Suprapubic skin (tissue), 4 donors: ENCODE data around the gene CEPT1. TPM values are rescaled to one million over a fixed set of nuclear protein-coding genes. Genes with fewer than 3 reads are reported as not detected.

Experiments
- DNase-seq, 2 donors: peaks; one replicate each; pipeline ENCODE4 v3.0.0-alpha.2; 2019; ENCODE audit warnings: low spot score in 2 of 2
- H3K27ac ChIP-seq: fragments of 200-600 bp; sonication (generic); one replicate; pipeline ENCODE4 v1.5.1; 2019
- H3K27me3 ChIP-seq: fragments of 200-600 bp; sonication (generic); one replicate; pipeline ENCODE4 v1.5.1; 2019
- H3K36me3 ChIP-seq: fragments of 200-600 bp; sonication (generic); one replicate; pipeline ENCODE4 v1.5.1; 2019
- H3K4me1 ChIP-seq: fragments of 200-600 bp; sonication (generic); one replicate; pipeline ENCODE4 v1.5.1; 2019
- H3K4me3 ChIP-seq: fragments of 200-600 bp; sonication (generic); one replicate; pipeline ENCODE4 v1.5.1; 2019; ENCODE audit warnings: mild to moderate bottlenecking
- H3K9me3 ChIP-seq: fragments of 200-600 bp; sonication (generic); one replicate; pipeline ENCODE4 v1.5.1; 2019
- CTCF ChIP-seq, 2 donors: fragments of 200-600 bp in 1 of 2; fragments of 450-650 bp in 1 of 2; sonication (generic) in 1 of 2; IDR thresholded peaks; one replicate each; pipeline ENCODE4 v1.5.1; 2016 to 2019; ENCODE audit warnings: antibody characterized with exemption in 2 of 2, mild to moderate bottlenecking in 1 of 2, moderate library complexity in 1 of 2
- EP300 ChIP-seq: sonication (generic); formaldehyde crosslinking; IDR thresholded peaks from one replicate; pipeline ENCODE4 v1.6.1; 2017; ENCODE audit warnings: antibody characterized with exemption
- POLR2A ChIP-seq, 2 donors: fragments of 450-650 bp; IDR thresholded peaks; one replicate each; pipeline ENCODE4 v1.6.1; 2017; ENCODE audit warnings: antibody characterized with exemption in 2 of 2, mild to moderate bottlenecking in 2 of 2, moderate library complexity in 2 of 2
- POLR2AphosphoS5 ChIP-seq, 3 donors: sonication (generic); formaldehyde crosslinking; IDR thresholded peaks; one replicate each; pipeline ENCODE4 v1.6.1; 2017; ENCODE audit warnings: antibody characterized with exemption in 3 of 3
- WGBS: methylation state at CpG from one replicate; pipeline ENCODE4 v1.1.5; 2018; 5-methylcytosine and 5-hydroxymethylcytosine counted together
- total RNA-seq, 4 donors: library from RNA; depleted of rRNA; stranded (reverse); fragments of >200 nt; gene quantifications; one replicate each; pipeline ENCODE4 v1.1.0, GENCODE V29; 2016

The CEPT1 gene
- total RNA-seq, 4 donors from 2014 or later = 29.8 to 50.8 (median 36.9) TPM

GRCh38 chr1:111220302-111220890, 80.4 kb downstream of the CEPT1 start:
- TF ChIP-seq POLR2A (IDR thresholded peaks at IDR 0.05) (no peak), EP300 (no peak), CTCF (IDR thresholded peaks at IDR 0.05) (no peak), POLR2AphosphoS5 (IDR thresholded peaks at IDR 0.05) (no peak)
- DNase-seq = no peak
- Histone ChIP-seq H3K4me3 (no peak overlapping the region), H3K27me3 (no peaks in the 10 kb centered on the region), H3K27ac (no peak overlapping the region), H3K36me3 (no peaks in the 10 kb centered on the region), H3K9me3 (no peaks in the 10 kb centered on the region), H3K4me1 (peaks cover 13% of the 10 kb centered on the region)
- WGBS = 93% methylated on average over 6 of the region's 6 CpGs

- 30% methylated on average over 2 of the region's 2 CpGs for WGBS
- TF ChIP-seq POLR2A (IDR thresholded peaks at IDR 0.05) (no peak), CTCF (IDR thresholded peaks at IDR 0.05) (no peak), EP300 (no peak), POLR2AphosphoS5 (IDR thresholded peaks at IDR 0.05) (no peak)
- no peak overlapping the region for H3K27ac ChIP-seq
Observed at GRCh38 chr1:111221276-111221632, 81.2 kb downstream of the CEPT1 start.

GRCh38 chr1:111221633-111222291, 81.7 kb downstream of the CEPT1 start:
- H3K27me3 ChIP-seq = no peaks in the 10 kb centered on the region
- H3K36me3 ChIP-seq = no peaks in the 10 kb centered on the region
- no peak for DNase-seq
- H3K9me3 ChIP-seq = no peaks in the 10 kb centered on the region
- H3K4me3 ChIP-seq = no peak overlapping the region
- no peak overlapping the region for H3K27ac ChIP-seq
- H3K4me1 ChIP-seq = peaks cover 13% of the 10 kb centered on the region
- 74% methylated on average over 5 of the region's 5 CpGs for WGBS
- TF ChIP-seq POLR2A (IDR thresholded peaks at IDR 0.05) (no peak), EP300 (no peak), CTCF (IDR thresholded peaks at IDR 0.05) (no peak), POLR2AphosphoS5 (IDR thresholded peaks at IDR 0.05) (no peak)

More at GRCh38 chr1:111221276-111221632, 81.2 kb downstream of the CEPT1 start:
- Histone ChIP-seq H3K9me3 (no peaks in the 10 kb centered on the region), H3K27me3 (no peaks in the 10 kb centered on the region), H3K36me3 (no peaks in the 10 kb centered on the region), H3K4me1 (peaks cover 13% of the 10 kb centered on the region), H3K4me3 (no peak overlapping the region)
- DNase-seq = no peak

GRCh38 chr1:111222308-111223125, 82.5 kb downstream of the CEPT1 start:
- Histone ChIP-seq H3K36me3 (no peaks in the 10 kb centered on the region), H3K27ac (no peak overlapping the region), H3K9me3 (no peaks in the 10 kb centered on the region), H3K27me3 (no peaks in the 10 kb centered on the region), H3K4me1 (peaks cover 17% of the 10 kb centered on the region), H3K4me3 (no peak overlapping the region)
- TF ChIP-seq CTCF (IDR thresholded peaks at IDR 0.05) (peak; percentile 84 to 91), POLR2A (IDR thresholded peaks at IDR 0.05) (no peak), POLR2AphosphoS5 (IDR thresholded peaks at IDR 0.05) (no peak), EP300 (no peak)
- WGBS = 29% methylated on average over 10 of the region's 10 CpGs
- peak; percentile 84 to 90 for DNase-seq
